Upper lobe of right lung (tissue), 1 donor: ENCODE data around the gene ITGAE. TPM values are rescaled to one million over a fixed set of nuclear protein-coding genes. Genes with fewer than 3 reads are reported as not detected.
A peak's percentile ranks its signal among the peaks of the same experiment; 100 is the strongest.

Experiments
- ATAC-seq: fragments of 200-7000 bp; cut with Tn5 transposase; one replicate; pipeline ENCODE4 v1.9.1; 2020; ENCODE audit warnings: mild to moderate bottlenecking, moderate library complexity
- DNase-seq: peaks from one replicate; pipeline ENCODE4 v3.0.0-alpha.2; 2020
- H3K27ac ChIP-seq: fragments of 200-600 bp; one replicate; pipeline ENCODE4 v1.8.0; 2022
- H3K27me3 ChIP-seq: fragments of 200-600 bp; one replicate; pipeline ENCODE4 v1.8.0; 2022; ENCODE audit warnings: mild to moderate bottlenecking
- H3K36me3 ChIP-seq: fragments of 200-600 bp; one replicate; pipeline ENCODE4 v1.8.0; 2022
- H3K4me1 ChIP-seq: fragments of 200-600 bp; one replicate; pipeline ENCODE4 v1.8.0; 2022
- H3K4me3 ChIP-seq: fragments of 200-600 bp; one replicate; pipeline ENCODE4 v1.8.0; 2022; ENCODE audit warnings: mild to moderate bottlenecking
- H3K9me3 ChIP-seq: fragments of 200-600 bp; one replicate; pipeline ENCODE4 v1.8.0; 2022
- intact Hi-C: fragments of 100-400 bp; cut with DNase I; formaldehyde crosslinking; loops from one replicate; pipeline ENCODE4 v1.11.0; 2022
- total RNA-seq: library from RNA; stranded (reverse); fragmentation: NEBNext Ultra II Directional; extraction: Animal tissue kit (Norgen Biotek cat#: 25700); gene quantifications from one replicate; pipeline ENCODE4 v1.2.1, GENCODE V29; 2021
- TF ChIP-seq, protein P1 (sequence below): fragments of 200-600 bp; IDR thresholded peaks from one replicate; pipeline ENCODE4 v1.8.0; 2022; ENCODE audit warnings: antibody characterized with exemption
- donor health status: DM: no; HTN: yes; CAD: no; lungs with severe emphysema.

ITGAE gene
- total RNA-seq, 1 donor from 2014 or later, result 24.2 TPM

GRCh38 chr17:3768341-3768740 lies 32.6 kb downstream of the ITGAE start:
- no peaks in the 10 kb centered on the region for H3K36me3 ChIP-seq
- intact Hi-C loops, result no loop called here
- no peak for DNase-seq
- H3K9me3 ChIP-seq, result no peaks in the 10 kb centered on the region
- no peak overlapping the region for H3K27ac ChIP-seq
- no peaks in the 10 kb centered on the region for H3K27me3 ChIP-seq
- no peak overlapping the region for H3K4me3 ChIP-seq
- H3K4me1 ChIP-seq, result no peaks in the 10 kb centered on the region
- no peak for ATAC-seq
- TF ChIP-seq, protein P1, sequence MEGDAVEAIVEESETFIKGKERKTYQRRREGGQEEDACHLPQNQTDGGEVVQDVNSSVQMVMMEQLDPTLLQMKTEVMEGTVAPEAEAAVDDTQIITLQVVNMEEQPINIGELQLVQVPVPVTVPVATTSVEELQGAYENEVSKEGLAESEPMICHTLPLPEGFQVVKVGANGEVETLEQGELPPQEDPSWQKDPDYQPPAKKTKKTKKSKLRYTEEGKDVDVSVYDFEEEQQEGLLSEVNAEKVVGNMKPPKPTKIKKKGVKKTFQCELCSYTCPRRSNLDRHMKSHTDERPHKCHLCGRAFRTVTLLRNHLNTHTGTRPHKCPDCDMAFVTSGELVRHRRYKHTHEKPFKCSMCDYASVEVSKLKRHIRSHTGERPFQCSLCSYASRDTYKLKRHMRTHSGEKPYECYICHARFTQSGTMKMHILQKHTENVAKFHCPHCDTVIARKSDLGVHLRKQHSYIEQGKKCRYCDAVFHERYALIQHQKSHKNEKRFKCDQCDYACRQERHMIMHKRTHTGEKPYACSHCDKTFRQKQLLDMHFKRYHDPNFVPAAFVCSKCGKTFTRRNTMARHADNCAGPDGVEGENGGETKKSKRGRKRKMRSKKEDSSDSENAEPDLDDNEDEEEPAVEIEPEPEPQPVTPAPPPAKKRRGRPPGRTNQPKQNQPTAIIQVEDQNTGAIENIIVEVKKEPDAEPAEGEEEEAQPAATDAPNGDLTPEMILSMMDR, result no peak

GRCh38 chr17:3766779-3767178 lies 34.2 kb downstream of the ITGAE start:
- TF ChIP-seq, protein P1, result no peak
- no peaks in the 10 kb centered on the region for H3K4me1 ChIP-seq
- intact Hi-C loops, result no loop called here
- ATAC-seq (no peak), DNase-seq (no peak)
- no peaks in the 10 kb centered on the region for H3K9me3 ChIP-seq
- no peaks in the 10 kb centered on the region for H3K36me3 ChIP-seq
- no peak overlapping the region for H3K4me3 ChIP-seq
- H3K27ac ChIP-seq, result no peak overlapping the region
- no peaks in the 10 kb centered on the region for H3K27me3 ChIP-seq

- DNase-seq, result no peak
- Histone ChIP-seq H3K4me3 (no peak overlapping the region), H3K9me3 (no peaks in the 10 kb centered on the region), H3K27me3 (no peaks in the 10 kb centered on the region), H3K27ac (peak overlapping the region; percentile 17), H3K4me1 (no peaks in the 10 kb centered on the region), H3K36me3 (no peaks in the 10 kb centered on the region)
- intact Hi-C loops, result no loop called here
- ATAC-seq, result no peak
- TF ChIP-seq, protein P1, result no peak
Measured at GRCh38 chr17:3765981-3766380, 35.0 kb downstream of the ITGAE start.

- TF ChIP-seq, protein P1, result no peak
- Histone ChIP-seq H3K27me3 (no peaks in the 10 kb centered on the region), H3K36me3 (no peaks in the 10 kb centered on the region), H3K4me3 (peak overlapping the region; percentile 8), H3K27ac (no peak overlapping the region), H3K9me3 (no peaks in the 10 kb centered on the region), H3K4me1 (no peaks in the 10 kb centered on the region)
- ATAC-seq, result peak; percentile 6
- no peak for DNase-seq
- intact Hi-C loops, result no loop called here
Measured at GRCh38 chr17:3763777-3764170, 37.2 kb downstream of the ITGAE start.

DNA sequence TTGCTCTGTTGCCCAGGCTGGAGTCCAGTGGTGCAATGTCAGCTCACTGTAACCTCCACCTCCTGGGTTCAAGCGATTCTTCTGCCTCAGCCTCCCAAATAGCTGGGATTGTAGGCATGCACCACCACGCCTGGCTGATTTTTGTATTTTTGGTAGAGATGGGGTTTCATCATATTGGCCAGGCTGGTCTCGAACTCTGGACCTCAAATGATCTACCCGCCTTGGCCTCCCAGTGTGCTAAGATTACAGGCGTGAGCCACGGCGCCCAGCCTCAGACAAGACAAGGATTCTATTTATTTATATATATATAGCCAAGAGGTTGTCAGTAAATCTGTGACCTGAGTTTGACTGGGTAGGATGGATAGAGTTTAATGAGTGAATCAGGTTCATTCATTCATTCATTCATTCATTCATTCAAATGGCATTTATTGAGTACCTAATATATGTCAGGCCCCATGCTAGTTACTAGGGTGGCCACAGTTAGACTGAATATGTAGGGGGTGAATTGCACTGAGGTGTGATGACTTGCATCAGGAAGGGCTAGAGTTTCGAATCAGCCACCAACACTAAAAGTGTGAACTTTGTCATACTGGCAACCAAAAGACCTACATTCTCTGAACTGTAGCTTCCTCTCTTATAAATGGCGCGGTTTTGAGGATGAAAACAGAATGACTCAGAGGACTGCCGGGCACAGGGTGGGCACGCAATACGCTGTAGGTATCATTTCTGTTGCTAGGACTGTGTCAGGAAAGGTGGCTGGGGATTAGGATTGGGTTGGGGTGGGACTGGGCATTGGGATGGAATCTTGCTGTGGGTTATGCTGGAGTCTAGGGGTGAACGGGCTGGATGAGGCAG lies 37.8 kb downstream of the ITGAE start:
- H3K27me3 ChIP-seq, result no peaks in the 10 kb centered on the region
- H3K9me3 ChIP-seq, result no peaks in the 10 kb centered on the region
- peak overlapping the region; percentile 8 for H3K4me3 ChIP-seq
- H3K4me1 ChIP-seq, result no peaks in the 10 kb centered on the region
- TF ChIP-seq, protein P1, result no peak
- intact Hi-C loops, result no loop called here
- ATAC-seq (peak; percentile 49), DNase-seq (no peak)
- H3K36me3 ChIP-seq, result no peaks in the 10 kb centered on the region
- H3K27ac ChIP-seq, result no peak overlapping the region
